ENCODE measurements around the gene ACHE.
"Not testable (repeated sequence)": the region's sequence is repeated elsewhere in the genome, so short reads cannot be mapped to it uniquely, and the experiment has no call there.

ACHE gene

GRCh38 chr7:100864263-100864845, 31.3 kb downstream of the ACHE start:
- TF ChIP-seq CTCF (IDR thresholded peaks at IDR 0.05; ENCODE audit: insufficient read depth, missing control alignments), result no peak
- no peak for DNase-seq (ENCODE audit: insufficient read length, low spot score)
- no peak for FAIRE-seq

- no peak for TF ChIP-seq CTCF (IDR thresholded peaks at IDR 0.05; ENCODE audit: insufficient read depth, missing control alignments)
- DNase-seq (ENCODE audit: insufficient read length, low spot score) (no peak), FAIRE-seq (no peak)
Observed at GRCh38 chr7:100863406-100863950, 32.2 kb downstream of the ACHE start.

- TF ChIP-seq CTCF (IDR thresholded peaks at IDR 0.05; ENCODE audit: insufficient read depth, missing control alignments), result no peak
- no peak for FAIRE-seq
- DNase-seq (ENCODE audit: insufficient read length, low spot score), result no peak
Observed at GRCh38 chr7:100861616-100861985, 34.1 kb downstream of the ACHE start.

- TF ChIP-seq CTCF (IDR thresholded peaks at IDR 0.05; ENCODE audit: insufficient read depth, missing control alignments), result no peak
- peak; percentile 20 for DNase-seq (ENCODE audit: insufficient read length, low spot score)
- no peak for FAIRE-seq
Observed at GRCh38 chr7:100860702-100861615, 34.7 kb downstream of the ACHE start.

GRCh38 chr7:100859856-100860255, 35.8 kb downstream of the ACHE start:
- no peak for TF ChIP-seq CTCF (IDR thresholded peaks at IDR 0.05; ENCODE audit: insufficient read depth, missing control alignments)
- no peak for FAIRE-seq
- no peak for DNase-seq (ENCODE audit: insufficient read length, low spot score)

- TF ChIP-seq CTCF (IDR thresholded peaks at IDR 0.05; ENCODE audit: insufficient read depth, missing control alignments), result no peak
- FAIRE-seq (no peak), DNase-seq (ENCODE audit: insufficient read length, low spot score) (no peak)
Observed at GRCh38 chr7:100856871-100857282, 38.8 kb downstream of the ACHE start.

- FAIRE-seq (no peak), DNase-seq (ENCODE audit: insufficient read length, low spot score) (no peak)
- TF ChIP-seq CTCF (IDR thresholded peaks at IDR 0.05; ENCODE audit: insufficient read depth, missing control alignments), result no peak
Observed at GRCh38 chr7:100855515-100855914, 40.2 kb downstream of the ACHE start.

- not testable (repeated sequence) for DNase-seq (ENCODE audit: insufficient read length, low spot score); FAIRE-seq
Observed at GRCh38 chr7:100854899-100855298, 40.8 kb downstream of the ACHE start.

Measured in D721Med (cell line).